Measurements from ENCODE around the gene HYAL3.
"Not testable (repeated sequence)": the region's sequence is repeated elsewhere in the genome, so short reads cannot be mapped to it uniquely, and the experiment has no call there.

HYAL3 gene

GRCh38 chr3:50290161-50290641 is 9.0 kb downstream of the HYAL3 start:
- no peak for DNase-seq (ENCODE audit: low spot score)

- DNase-seq (ENCODE audit: low spot score): no peak
Measured at GRCh38 chr3:50289130-50289529, 10.1 kb downstream of the HYAL3 start.

- DNase-seq (ENCODE audit: low spot score): no peak
Measured at GRCh38 chr3:50288387-50289007, 10.7 kb downstream of the HYAL3 start.

- no peak for DNase-seq (ENCODE audit: low spot score)
Measured at GRCh38 chr3:50287262-50287661, 11.9 kb downstream of the HYAL3 start.

GRCh38 chr3:50286322-50287227 is 12.6 kb downstream of the HYAL3 start:
- no peak for DNase-seq (ENCODE audit: low spot score)

- not testable (repeated sequence) for DNase-seq (ENCODE audit: low spot score)
Measured at GRCh38 chr3:50284121-50284520, 15.1 kb downstream of the HYAL3 start.

GRCh38 chr3:50279255-50280016 is 19.8 kb downstream of the HYAL3 start:
- DNase-seq (ENCODE audit: low spot score): no peak

GRCh38 chr3:50278880-50279224 is 20.4 kb downstream of the HYAL3 start, which contains the start of gene LSMEM2:
LSMEM2 (plus strand) TSS chr3:50279087; CDS start chr3:50279114, 27 bp downstream.
- DNase-seq (ENCODE audit: low spot score): no peak

GRCh38 chr3:50278123-50278879 is 20.9 kb downstream of the HYAL3 start:
- DNase-seq (ENCODE audit: low spot score): no peak

- DNase-seq (ENCODE audit: low spot score): no peak
Measured at GRCh38 chr3:50276762-50277101, 22.5 kb downstream of the HYAL3 start.

GRCh38 chr3:50275996-50276761 is 23.0 kb downstream of the HYAL3 start:
- no peak for DNase-seq (ENCODE audit: low spot score)

- DNase-seq (ENCODE audit: low spot score): no peak
Measured at GRCh38 chr3:50275141-50275995, 23.8 kb downstream of the HYAL3 start.

GRCh38 chr3:50274371-50275104 is 24.7 kb downstream of the HYAL3 start:
- DNase-seq (ENCODE audit: low spot score): peak; percentile 78

- no peak for DNase-seq (ENCODE audit: low spot score)
Measured at GRCh38 chr3:50273689-50274065, 25.5 kb downstream of the HYAL3 start.

GRCh38 chr3:50272911-50273688 is 26.1 kb downstream of the HYAL3 start:
- DNase-seq (ENCODE audit: low spot score): peak; percentile 99

GRCh38 chr3:50272538-50272910 is 26.7 kb downstream of the HYAL3 start:
- not testable (repeated sequence) for DNase-seq (ENCODE audit: low spot score)

- no peak for DNase-seq (ENCODE audit: low spot score)
Measured at GRCh38 chr3:50271314-50271936, 27.8 kb downstream of the HYAL3 start.

All from HuH-7 (cell line).